K562 (cell line): ENCODE data around the gene MS4A6E. TPM values are rescaled to one million over a fixed set of nuclear protein-coding genes. Genes with fewer than 3 reads are reported as not detected.

Source experiments
- ATAC-seq: fragments of 200-7000 bp; cut with Tn5 transposase; 3 replicates; pipeline ENCODE4 v1.9.1; 2020; ENCODE audit warnings: moderate library complexity
- BruUV-seq: library from RNA; stranded (reverse); fragments of 400-500 nt; replicated peaks from 2 replicates; lab custom pipeline; 2021; lab: Mats Ljungman, UMichigan
- CTCF ChIA-PET: fragments of 300-600 bp; formaldehyde crosslinking; extraction: SDS; loops from one replicate; lab custom pipeline; 2021; ENCODE audit warnings: low intra/inter-chr PET ratio; lab: Yijun Ruan, JAX
- POLR2A ChIA-PET: fragments of 300-600, 350-650 bp; sonication (Branson Sonifier 250); formaldehyde crosslinking; extraction: SDS; loops from one replicate; lab custom pipeline; 2021; ENCODE audit warnings: antibody characterized with exemption, inconsistent platforms; lab: Yijun Ruan, JAX
- DNase-seq, 4 experiments: peaks; one replicate each; pipeline versions ENCODE4 v3.0.0 to v3.0.0-alpha.2; 2011 to 2018; ENCODE audit warnings: low spot score in 3 of 4, mixed read lengths in 3 of 4; ENCODE audit errors: extremely low read depth in 1 of 4
- FAIRE-seq: peaks from 2 replicates; lab custom pipeline; 2011; peaks lifted over from hg19 to GRCh38; lab: Jason Lieb, UNC
- H2AFZ ChIP-seq: 2 replicates; pipeline ENCODE4 v1.6.0; 2011; ENCODE audit warnings: low read depth, low read length, control low read depth, inconsistent platforms
- H3K27ac ChIP-seq: fragments of 200-600 bp; 3 replicates; pipeline ENCODE4 v1.8.0; 2011; ENCODE audit warnings: low read depth, mild to moderate bottlenecking, control low read depth, inconsistent platforms, low read length, moderate library complexity, mixed read lengths; ENCODE audit errors: extremely low read depth
- H3K27me3 ChIP-seq, 2 experiments: fragments of 300-600 bp in 1 of 2; 2 replicates in 1 of 2; 3 replicates in 1 of 2; pipeline versions ENCODE4 v1.6.0 to v1.8.0; 2011; ENCODE audit warnings: inconsistent platforms in 2 of 2, low read length in 2 of 2, mild to moderate bottlenecking in 1 of 2, mixed read lengths in 1 of 2, moderate library complexity in 1 of 2; ENCODE audit not compliant: control insufficient read depth in 2 of 2, insufficient read depth in 2 of 2
- H3K36me3 ChIP-seq: fragments of 300-600 bp; 3 replicates; pipeline ENCODE4 v1.8.0; 2011; ENCODE audit warnings: mild to moderate bottlenecking, low read length, inconsistent platforms; ENCODE audit not compliant: control insufficient read depth, insufficient read depth
- H3K4me1 ChIP-seq, 2 experiments: fragments of 200-600 bp in 1 of 2; replicated peaks in 1 of 2; 2 replicates in 1 of 2; 3 replicates in 1 of 2; pipeline versions ENCODE4 v1.5.1 to v1.8.0; 2011; ENCODE audit warnings: inconsistent platforms in 2 of 2, low read length in 2 of 2, mild to moderate bottlenecking in 1 of 2, mixed read lengths in 1 of 2, moderate library complexity in 1 of 2; ENCODE audit not compliant: control insufficient read depth in 2 of 2, insufficient read depth in 2 of 2
- H3K4me2 ChIP-seq: 2 replicates; pipeline ENCODE4 v1.6.1; 2011; ENCODE audit warnings: low read length, control low read depth, inconsistent platforms, mixed read lengths; ENCODE audit not compliant: insufficient read depth
- H3K4me3 ChIP-seq: fragments of 200-600 bp; sonication (generic), shearing (Covaris generic); 2 replicates; pipeline ENCODE4 v1.5.1; 2016; ENCODE audit warnings: control low read depth, inconsistent platforms
- H3K79me2 ChIP-seq: fragments of 200-600 bp; 3 replicates; pipeline ENCODE4 v1.8.0; 2011; ENCODE audit warnings: low read length, inconsistent platforms; ENCODE audit not compliant: control insufficient read depth, insufficient read depth
- H3K9ac ChIP-seq, 2 experiments: 2 replicates each; pipeline versions ENCODE4 v1.6.0 to v1.6.1; 2011; ENCODE audit warnings: low read depth in 2 of 2, low read length in 2 of 2, control low read depth in 1 of 2, inconsistent platforms in 1 of 2, mild to moderate bottlenecking in 1 of 2, mixed read lengths in 1 of 2; ENCODE audit not compliant: insufficient read depth in 1 of 2
- H3K9me1 ChIP-seq: one replicate; pipeline ENCODE4 v1.6.0; 2011; ENCODE audit warnings: inconsistent platforms, mild to moderate bottlenecking, low read length, moderate library complexity; ENCODE audit not compliant: control insufficient read depth, insufficient read depth
- H3K9me3 ChIP-seq: replicated peaks from 2 replicates; pipeline ENCODE4 v1.5.1; 2011; ENCODE audit warnings: low read depth, low read length, inconsistent platforms; ENCODE audit not compliant: control insufficient read depth, insufficient read depth
- H4K20me1 ChIP-seq: replicated peaks from 2 replicates; pipeline ENCODE4 v1.6.1; 2011; ENCODE audit warnings: low read length, inconsistent platforms, mixed read lengths; ENCODE audit not compliant: control insufficient read depth, insufficient read depth
- POLR3A ChIP-seq: IDR thresholded peaks from 2 replicates; pipeline ENCODE4 v1.6.1; 2011; ENCODE audit warnings: borderline replicate concordance, mild to moderate bottlenecking, moderate library complexity; ENCODE audit not compliant: insufficient read length, insufficient read depth; ENCODE audit errors: extremely low read depth
- ZNF133 ChIP-seq: fragments of 250-450 bp; sonication (Bioruptor Pico); IDR thresholded peaks from 2 replicates; pipeline ENCODE4 v1.4.0; 2020; ENCODE audit warnings: mild to moderate bottlenecking
- in situ Hi-C: fragments of 300-500 bp; cut with MboI; formaldehyde crosslinking; loops from 4 replicates; pipeline ENCODE4 v1.15.0; 2018; ENCODE audit warnings: inconsistent platforms, mixed read lengths
- intact Hi-C: fragments of 100-400 bp; cut with micrococcal nuclease; formaldehyde crosslinking; loops from 2 replicates; pipeline ENCODE4 v1.14.2; 2022
- polyA plus RNA-seq, 8 experiments: library from polyadenylated mRNA; depleted of rRNA in 4 of 8; stranded (reverse) in 5 of 8; unstranded in 3 of 8; fragments of >200 nt; fragmentation: Nextera tagmentation in 2 of 8; fragmentation: Illumina TruSeq in 1 of 8; extraction: Ambion mirVana in 2 of 8; extraction: Trizol in 1 of 8; gene quantifications; 2 replicates each; pipeline versions ENCODE4 v1.2.1 to v1.2.3, GENCODE V29; 2011 to 2014; ENCODE audit warnings: inconsistent platforms in 1 of 8, missing spikeins in 1 of 8
- total RNA-seq, 7 experiments: library from RNA; depleted of rRNA in 6 of 7; stranded (reverse); fragments of >200 nt in 6 of 7; fragmentation: Illumina TruSeq in 2 of 7; extraction: Trizol in 2 of 7; gene quantifications; 2 replicates each; pipeline versions ENCODE4 v1.2.1 to v1.2.3, GENCODE V29; 2011 to 2021; ENCODE audit warnings: low replicate concordance in 1 of 7
- TF ChIP-seq, protein P1 (sequence below): fragments of 450-650 bp; IDR thresholded peaks from 2 replicates; pipeline ENCODE4 v1.6.1; 2016; ENCODE audit warnings: mild to moderate bottlenecking, moderate library complexity

MS4A6E gene
- total and polyA plus RNA-seq, 9 of the 15 experiments (the other 6 are each of a cell fraction or from before 2014, with no cell fraction given), result 0.13 to 0.15 TPM; not detected in 7

DNA sequence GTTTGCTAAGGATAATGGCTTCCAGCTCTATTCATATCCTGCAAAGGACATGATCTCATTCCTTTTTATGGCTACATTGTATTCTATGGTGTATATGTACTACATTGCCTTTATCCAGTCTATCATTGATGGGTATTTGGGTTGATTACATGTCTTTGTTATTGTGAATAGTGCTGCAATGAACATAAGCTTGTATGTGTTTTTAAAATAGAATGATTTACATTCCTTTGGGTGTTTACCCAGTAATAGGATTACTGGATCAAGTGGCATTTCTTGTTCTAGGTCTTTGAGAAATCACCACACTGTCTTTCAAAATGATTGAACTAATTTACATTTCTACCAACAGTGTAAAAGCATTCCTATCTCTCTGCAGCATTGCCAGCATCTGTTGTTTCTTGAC is 6.0 kb upstream of the MS4A6E start:
- in situ Hi-C loops, result no loop called here

More for the DNA sequence above, 6.0 kb upstream of the MS4A6E start:
- no peak for DNase-seq
- Histone ChIP-seq H4K20me1 (no peaks in the 10 kb centered on the region), H3K9ac (no peak overlapping the region), H3K9me3 (peaks cover 2% of the 10 kb centered on the region; the same call in 1 of the 2 replicates), H3K27me3 (no peaks in the 10 kb centered on the region)
- no TSS peak for BruUV-seq
- CTCF ChIA-PET, result no interaction called here
- TF ChIP-seq, protein P1, sequence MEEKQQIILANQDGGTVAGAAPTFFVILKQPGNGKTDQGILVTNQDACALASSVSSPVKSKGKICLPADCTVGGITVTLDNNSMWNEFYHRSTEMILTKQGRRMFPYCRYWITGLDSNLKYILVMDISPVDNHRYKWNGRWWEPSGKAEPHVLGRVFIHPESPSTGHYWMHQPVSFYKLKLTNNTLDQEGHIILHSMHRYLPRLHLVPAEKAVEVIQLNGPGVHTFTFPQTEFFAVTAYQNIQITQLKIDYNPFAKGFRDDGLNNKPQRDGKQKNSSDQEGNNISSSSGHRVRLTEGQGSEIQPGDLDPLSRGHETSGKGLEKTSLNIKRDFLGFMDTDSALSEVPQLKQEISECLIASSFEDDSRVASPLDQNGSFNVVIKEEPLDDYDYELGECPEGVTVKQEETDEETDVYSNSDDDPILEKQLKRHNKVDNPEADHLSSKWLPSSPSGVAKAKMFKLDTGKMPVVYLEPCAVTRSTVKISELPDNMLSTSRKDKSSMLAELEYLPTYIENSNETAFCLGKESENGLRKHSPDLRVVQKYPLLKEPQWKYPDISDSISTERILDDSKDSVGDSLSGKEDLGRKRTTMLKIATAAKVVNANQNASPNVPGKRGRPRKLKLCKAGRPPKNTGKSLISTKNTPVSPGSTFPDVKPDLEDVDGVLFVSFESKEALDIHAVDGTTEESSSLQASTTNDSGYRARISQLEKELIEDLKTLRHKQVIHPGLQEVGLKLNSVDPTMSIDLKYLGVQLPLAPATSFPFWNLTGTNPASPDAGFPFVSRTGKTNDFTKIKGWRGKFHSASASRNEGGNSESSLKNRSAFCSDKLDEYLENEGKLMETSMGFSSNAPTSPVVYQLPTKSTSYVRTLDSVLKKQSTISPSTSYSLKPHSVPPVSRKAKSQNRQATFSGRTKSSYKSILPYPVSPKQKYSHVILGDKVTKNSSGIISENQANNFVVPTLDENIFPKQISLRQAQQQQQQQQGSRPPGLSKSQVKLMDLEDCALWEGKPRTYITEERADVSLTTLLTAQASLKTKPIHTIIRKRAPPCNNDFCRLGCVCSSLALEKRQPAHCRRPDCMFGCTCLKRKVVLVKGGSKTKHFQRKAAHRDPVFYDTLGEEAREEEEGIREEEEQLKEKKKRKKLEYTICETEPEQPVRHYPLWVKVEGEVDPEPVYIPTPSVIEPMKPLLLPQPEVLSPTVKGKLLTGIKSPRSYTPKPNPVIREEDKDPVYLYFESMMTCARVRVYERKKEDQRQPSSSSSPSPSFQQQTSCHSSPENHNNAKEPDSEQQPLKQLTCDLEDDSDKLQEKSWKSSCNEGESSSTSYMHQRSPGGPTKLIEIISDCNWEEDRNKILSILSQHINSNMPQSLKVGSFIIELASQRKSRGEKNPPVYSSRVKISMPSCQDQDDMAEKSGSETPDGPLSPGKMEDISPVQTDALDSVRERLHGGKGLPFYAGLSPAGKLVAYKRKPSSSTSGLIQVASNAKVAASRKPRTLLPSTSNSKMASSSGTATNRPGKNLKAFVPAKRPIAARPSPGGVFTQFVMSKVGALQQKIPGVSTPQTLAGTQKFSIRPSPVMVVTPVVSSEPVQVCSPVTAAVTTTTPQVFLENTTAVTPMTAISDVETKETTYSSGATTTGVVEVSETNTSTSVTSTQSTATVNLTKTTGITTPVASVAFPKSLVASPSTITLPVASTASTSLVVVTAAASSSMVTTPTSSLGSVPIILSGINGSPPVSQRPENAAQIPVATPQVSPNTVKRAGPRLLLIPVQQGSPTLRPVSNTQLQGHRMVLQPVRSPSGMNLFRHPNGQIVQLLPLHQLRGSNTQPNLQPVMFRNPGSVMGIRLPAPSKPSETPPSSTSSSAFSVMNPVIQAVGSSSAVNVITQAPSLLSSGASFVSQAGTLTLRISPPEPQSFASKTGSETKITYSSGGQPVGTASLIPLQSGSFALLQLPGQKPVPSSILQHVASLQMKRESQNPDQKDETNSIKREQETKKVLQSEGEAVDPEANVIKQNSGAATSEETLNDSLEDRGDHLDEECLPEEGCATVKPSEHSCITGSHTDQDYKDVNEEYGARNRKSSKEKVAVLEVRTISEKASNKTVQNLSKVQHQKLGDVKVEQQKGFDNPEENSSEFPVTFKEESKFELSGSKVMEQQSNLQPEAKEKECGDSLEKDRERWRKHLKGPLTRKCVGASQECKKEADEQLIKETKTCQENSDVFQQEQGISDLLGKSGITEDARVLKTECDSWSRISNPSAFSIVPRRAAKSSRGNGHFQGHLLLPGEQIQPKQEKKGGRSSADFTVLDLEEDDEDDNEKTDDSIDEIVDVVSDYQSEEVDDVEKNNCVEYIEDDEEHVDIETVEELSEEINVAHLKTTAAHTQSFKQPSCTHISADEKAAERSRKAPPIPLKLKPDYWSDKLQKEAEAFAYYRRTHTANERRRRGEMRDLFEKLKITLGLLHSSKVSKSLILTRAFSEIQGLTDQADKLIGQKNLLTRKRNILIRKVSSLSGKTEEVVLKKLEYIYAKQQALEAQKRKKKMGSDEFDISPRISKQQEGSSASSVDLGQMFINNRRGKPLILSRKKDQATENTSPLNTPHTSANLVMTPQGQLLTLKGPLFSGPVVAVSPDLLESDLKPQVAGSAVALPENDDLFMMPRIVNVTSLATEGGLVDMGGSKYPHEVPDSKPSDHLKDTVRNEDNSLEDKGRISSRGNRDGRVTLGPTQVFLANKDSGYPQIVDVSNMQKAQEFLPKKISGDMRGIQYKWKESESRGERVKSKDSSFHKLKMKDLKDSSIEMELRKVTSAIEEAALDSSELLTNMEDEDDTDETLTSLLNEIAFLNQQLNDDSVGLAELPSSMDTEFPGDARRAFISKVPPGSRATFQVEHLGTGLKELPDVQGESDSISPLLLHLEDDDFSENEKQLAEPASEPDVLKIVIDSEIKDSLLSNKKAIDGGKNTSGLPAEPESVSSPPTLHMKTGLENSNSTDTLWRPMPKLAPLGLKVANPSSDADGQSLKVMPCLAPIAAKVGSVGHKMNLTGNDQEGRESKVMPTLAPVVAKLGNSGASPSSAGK, result no peak
- TF ChIP-seq ZNF133 (CRISPR knock-in tag), result no peak
- TF ChIP-seq POLR3A, result no peak
- TF ChIP-seq, all 486 proteins: peak for 0
- no peak overlapping the region for H3K4me3 ChIP-seq
- H3K4me2 ChIP-seq, result no peak overlapping the region
- H3K9me1 ChIP-seq, result no peaks in the 10 kb centered on the region
- no peak for FAIRE-seq
- no peak for ATAC-seq
- H3K36me3 ChIP-seq, result no peaks in the 10 kb centered on the region
- H3K4me1 ChIP-seq, result no peaks in the 10 kb centered on the region
- no peak overlapping the region for H3K27ac ChIP-seq
- POLR2A ChIA-PET, result interaction anchor here (0.6 kb wide), 1 partner anchor 808 kb away, joined by 3 read pairs; no protein-coding TSS in a partner anchor
- H3K79me2 ChIP-seq, result no peaks in the 10 kb centered on the region
- intact Hi-C loops, result no loop called here
- H2AFZ ChIP-seq, result no peak overlapping the region
